Thyroid gland (tissue), 4 donors: ENCODE results near the gene ESF1. TPM values are rescaled to one million over a fixed set of nuclear protein-coding genes. Genes with fewer than 3 reads are reported as not detected.

Source experiments
- DNase-seq, 2 donors: peaks; one replicate each; pipeline ENCODE4 v3.0.0-alpha.2; 2019
- H3K27ac ChIP-seq, 3 donors: fragments of 200-600 bp; sonication (generic); 1 replicate in 2 of 3; 2 replicates in 1 of 3; pipeline ENCODE4 v1.5.1; 2016 to 2019; ENCODE audit warnings: mild to moderate bottlenecking in 1 of 3, moderate library complexity in 1 of 3
- H3K27me3 ChIP-seq: fragments of 200-600 bp; sonication (generic); one replicate; pipeline ENCODE4 v1.5.1; 2019
- H3K36me3 ChIP-seq, 2 donors: fragments of 200-600 bp; sonication (generic); one replicate each; pipeline ENCODE4 v1.5.1; 2016 to 2019
- H3K4me1 ChIP-seq, 2 donors: fragments of 200-600 bp; sonication (generic); one replicate each; pipeline ENCODE4 v1.5.1; 2017 to 2019
- H3K4me3 ChIP-seq, 3 donors: fragments of 200-600 bp; sonication (generic); replicated peaks in 1 of 3; 1 replicate in 2 of 3; 2 replicates in 1 of 3; pipeline ENCODE4 v1.5.1; 2016; ENCODE audit warnings: mild to moderate bottlenecking in 1 of 3
- H3K9me3 ChIP-seq: fragments of 200-600 bp; sonication (generic); one replicate; pipeline ENCODE4 v1.5.1; 2017
- CTCF ChIP-seq, 6 experiments: fragments of 200-600 bp in 3 of 6; fragments of 450-650 bp in 3 of 6; sonication (generic) in 3 of 6; IDR thresholded peaks; one replicate each; pipeline ENCODE4 v1.5.1; 2016 to 2019; ENCODE audit warnings: antibody characterized with exemption in 6 of 6, mild to moderate bottlenecking in 2 of 6, inconsistent platforms in 1 of 6, moderate library complexity in 1 of 6
- POLR2A ChIP-seq, 2 donors: fragments of 450-650 bp; IDR thresholded peaks; one replicate each; pipeline ENCODE4 v1.6.1; 2017; ENCODE audit warnings: antibody characterized with exemption in 2 of 2, mild to moderate bottlenecking in 2 of 2, moderate library complexity in 1 of 2
- WGBS, 2 donors: methylation state at CpG; one replicate each; pipeline ENCODE4 v1.1.5; 2017; 5-methylcytosine and 5-hydroxymethylcytosine counted together
- intact Hi-C: fragments of 100-400 bp; cut with DNase I; formaldehyde crosslinking; loops from one replicate; pipeline ENCODE4 v1.15.1; 2023
- total RNA-seq, 4 donors: library from RNA; depleted of rRNA; stranded (reverse); fragments of >200 nt; gene quantifications; one replicate each; pipeline ENCODE4 v1.2.3, GENCODE V29; 2016

Gene ESF1
- total RNA-seq, 4 donors from 2014 or later = 10.0 to 11.9 (median 10.8) TPM

GRCh38 chr20:13814672-13815071 lies 30.0 kb upstream of the ESF1 start:
- intact Hi-C loops = no loop called here
- DNase-seq = no peak
- WGBS, 2 donors = 89 to 95% methylated on average over 4 of the region's 4 CpGs
- Histone ChIP-seq H3K27ac (no peak overlapping the region), H3K4me3 (no peak overlapping the region), H3K9me3 (no peaks in the 10 kb centered on the region), H3K4me1 (no peaks in the 10 kb centered on the region), H3K27me3 (no peaks in the 10 kb centered on the region), H3K36me3 (peaks cover 35 to 43% of the 10 kb centered on the region in 2 donors)
- TF ChIP-seq POLR2A (IDR thresholded peaks at IDR 0.05) (no peak), CTCF (IDR thresholded peaks at IDR 0.05) (no peak)

DNA sequence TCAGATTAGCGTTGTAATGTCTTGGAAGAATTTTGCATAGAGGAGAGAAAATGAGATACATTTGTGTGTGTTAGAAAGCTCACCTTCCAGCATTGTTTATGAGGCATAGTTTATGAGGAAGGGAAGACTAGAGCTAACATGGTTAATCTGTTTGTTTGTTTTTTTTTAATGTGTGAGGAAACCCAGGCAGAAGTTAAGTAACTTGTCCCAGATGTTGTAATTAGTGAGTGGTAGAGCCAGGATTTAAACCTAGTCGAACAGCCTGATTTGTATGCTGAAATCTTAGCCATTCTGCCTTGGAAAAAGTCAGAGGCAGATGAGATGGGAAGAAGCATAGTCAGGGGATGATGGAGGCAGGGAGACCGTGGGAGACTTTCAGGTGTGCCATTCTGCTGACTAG lies 29.2 kb upstream of the ESF1 start:
- 89 to 90% methylated on average over 3 of the region's 3 CpGs for whole genome bisulfite sequencing, 2 donors
- DNase-seq = no peak
- Histone ChIP-seq H3K36me3 (peaks cover 42 to 51% of the 10 kb centered on the region in 2 donors), H3K9me3 (no peaks in the 10 kb centered on the region), H3K4me1 (no peaks in the 10 kb centered on the region), H3K27me3 (no peaks in the 10 kb centered on the region), H3K27ac (no peak overlapping the region), H3K4me3 (no peak overlapping the region)
- TF ChIP-seq CTCF (IDR thresholded peaks at IDR 0.05) = no peak
- TF ChIP-seq POLR2A (IDR thresholded peaks at IDR 0.05) = no peak
- intact Hi-C loops = no loop called here

- H3K27ac ChIP-seq = no peak overlapping the region
- no peaks in the 10 kb centered on the region for H3K4me1 ChIP-seq
- H3K36me3 ChIP-seq = peaks cover 47 to 53% of the 10 kb centered on the region in 2 donors
- DNase-seq = no peak
- intact Hi-C loops = no loop called here
- H3K4me3 ChIP-seq = no peak overlapping the region
- TF ChIP-seq CTCF (IDR thresholded peaks at IDR 0.05) (no peak), POLR2A (IDR thresholded peaks at IDR 0.05) (no peak)
- H3K9me3 ChIP-seq = no peaks in the 10 kb centered on the region
- no peaks in the 10 kb centered on the region for H3K27me3 ChIP-seq
Observed at GRCh38 chr20:13810446-13810845, 25.7 kb upstream of the ESF1 start.

DNA sequence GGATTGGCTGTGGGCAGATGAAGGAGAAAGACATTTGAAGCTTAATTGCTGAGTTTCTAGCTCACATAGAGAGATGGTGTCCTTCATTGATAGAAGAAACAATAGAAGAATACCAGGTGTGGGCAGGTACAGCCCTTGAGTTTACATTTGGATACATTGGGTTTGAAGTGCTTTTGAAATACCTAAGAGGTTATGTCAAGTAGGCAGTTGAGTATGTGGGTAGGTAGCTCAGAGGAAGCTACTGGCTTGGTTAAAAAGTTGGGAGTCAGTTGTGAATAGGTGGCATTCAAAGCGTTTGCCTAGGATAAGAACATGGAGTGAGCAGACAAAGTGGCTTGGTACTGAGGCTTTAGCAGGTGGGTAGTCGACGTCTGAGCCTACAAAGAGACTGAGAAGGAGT lies 25.1 kb upstream of the ESF1 start:
- H3K36me3 ChIP-seq = peaks cover 47 to 52% of the 10 kb centered on the region in 2 donors
- TF ChIP-seq CTCF (IDR thresholded peaks at IDR 0.05) (no peak), POLR2A (IDR thresholded peaks at IDR 0.05) (no peak)
- H3K27ac ChIP-seq = no peak overlapping the region
- no peaks in the 10 kb centered on the region for H3K9me3 ChIP-seq
- no peaks in the 10 kb centered on the region for H3K27me3 ChIP-seq
- intact Hi-C loops = no loop called here
- 55 to 58% methylated on average over 3 of the region's 3 CpGs for WGBS, 2 donors
- no peak overlapping the region for H3K4me3 ChIP-seq
- H3K4me1 ChIP-seq = no peaks in the 10 kb centered on the region
- DNase-seq = no peak

DNA sequence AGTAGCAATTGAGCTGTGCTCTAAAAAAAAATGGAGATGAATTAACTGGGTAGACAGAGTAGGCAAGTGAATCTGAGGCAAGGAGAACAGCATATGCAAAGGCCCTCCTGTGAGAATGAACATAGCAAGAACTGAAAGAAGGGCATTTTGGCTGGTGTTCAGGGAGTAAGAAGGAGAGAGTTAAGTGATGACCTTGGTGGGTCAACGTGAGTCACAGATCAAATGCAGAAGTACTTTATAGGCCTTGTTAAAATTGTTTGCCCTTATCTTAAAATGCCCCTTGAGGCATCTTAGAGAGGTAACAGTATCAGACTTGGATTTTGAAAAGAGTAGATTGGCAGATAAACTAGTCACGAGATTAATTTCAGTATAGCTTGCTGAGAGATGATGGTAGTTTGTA lies 24.7 kb upstream of the ESF1 start:
- no peaks in the 10 kb centered on the region for H3K4me1 ChIP-seq
- intact Hi-C loops = no loop called here
- H3K36me3 ChIP-seq = peaks cover 43 to 52% of the 10 kb centered on the region in 2 donors

More for the DNA sequence above, 24.7 kb upstream of the ESF1 start:
- DNase-seq = no peak
- H3K27ac ChIP-seq = no peak overlapping the region
- no peaks in the 10 kb centered on the region for H3K27me3 ChIP-seq
- 95 to 98% methylated on average over 2 of the region's 2 CpGs for WGBS, 2 donors
- no peak for TF ChIP-seq CTCF (IDR thresholded peaks at IDR 0.05)
- no peak for TF ChIP-seq POLR2A (IDR thresholded peaks at IDR 0.05)
- H3K4me3 ChIP-seq = no peak overlapping the region
- no peaks in the 10 kb centered on the region for H3K9me3 ChIP-seq
